Uterus (tissue), 2 donors: ENCODE measurements around the gene SERPINE2.

Source experiments
- POLR2A ChIP-seq, 2 donors: fragments of 450-650 bp; IDR thresholded peaks; one replicate each; pipeline ENCODE4 v1.6.1; 2016; ENCODE audit warnings: antibody characterized with exemption in 2 of 2, mild to moderate bottlenecking in 1 of 2, moderate library complexity in 1 of 2
- TF ChIP-seq, protein P1 (sequence below), 4 experiments: fragments of 200-600 bp in 2 of 4; fragments of 450-650 bp in 2 of 4; sonication (generic) in 2 of 4; IDR thresholded peaks; one replicate each; pipeline ENCODE4 v1.5.1; 2016 to 2019; ENCODE audit warnings: antibody characterized with exemption in 4 of 4, mild to moderate bottlenecking in 2 of 4, moderate library complexity in 1 of 4

- TF ChIP-seq, protein P1, sequence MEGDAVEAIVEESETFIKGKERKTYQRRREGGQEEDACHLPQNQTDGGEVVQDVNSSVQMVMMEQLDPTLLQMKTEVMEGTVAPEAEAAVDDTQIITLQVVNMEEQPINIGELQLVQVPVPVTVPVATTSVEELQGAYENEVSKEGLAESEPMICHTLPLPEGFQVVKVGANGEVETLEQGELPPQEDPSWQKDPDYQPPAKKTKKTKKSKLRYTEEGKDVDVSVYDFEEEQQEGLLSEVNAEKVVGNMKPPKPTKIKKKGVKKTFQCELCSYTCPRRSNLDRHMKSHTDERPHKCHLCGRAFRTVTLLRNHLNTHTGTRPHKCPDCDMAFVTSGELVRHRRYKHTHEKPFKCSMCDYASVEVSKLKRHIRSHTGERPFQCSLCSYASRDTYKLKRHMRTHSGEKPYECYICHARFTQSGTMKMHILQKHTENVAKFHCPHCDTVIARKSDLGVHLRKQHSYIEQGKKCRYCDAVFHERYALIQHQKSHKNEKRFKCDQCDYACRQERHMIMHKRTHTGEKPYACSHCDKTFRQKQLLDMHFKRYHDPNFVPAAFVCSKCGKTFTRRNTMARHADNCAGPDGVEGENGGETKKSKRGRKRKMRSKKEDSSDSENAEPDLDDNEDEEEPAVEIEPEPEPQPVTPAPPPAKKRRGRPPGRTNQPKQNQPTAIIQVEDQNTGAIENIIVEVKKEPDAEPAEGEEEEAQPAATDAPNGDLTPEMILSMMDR (IDR thresholded peaks at IDR 0.05), result peak in 3 of 4 experiments; percentile 13 to 30 (median 13)
- peak in 1 of 2 donors; percentile 20 for TF ChIP-seq POLR2A (IDR thresholded peaks at IDR 0.05)
Observed at GRCh38 chr2:224039080-224039769, at the start of gene SERPINE2.
